ENCODE measurements around the gene CDCA4. TPM values are rescaled to one million over a fixed set of nuclear protein-coding genes. Genes with fewer than 3 reads are reported as not detected.

Gene CDCA4
- total RNA-seq, 1 experiment from 2014 or later, result 39.0 TPM

DNA sequence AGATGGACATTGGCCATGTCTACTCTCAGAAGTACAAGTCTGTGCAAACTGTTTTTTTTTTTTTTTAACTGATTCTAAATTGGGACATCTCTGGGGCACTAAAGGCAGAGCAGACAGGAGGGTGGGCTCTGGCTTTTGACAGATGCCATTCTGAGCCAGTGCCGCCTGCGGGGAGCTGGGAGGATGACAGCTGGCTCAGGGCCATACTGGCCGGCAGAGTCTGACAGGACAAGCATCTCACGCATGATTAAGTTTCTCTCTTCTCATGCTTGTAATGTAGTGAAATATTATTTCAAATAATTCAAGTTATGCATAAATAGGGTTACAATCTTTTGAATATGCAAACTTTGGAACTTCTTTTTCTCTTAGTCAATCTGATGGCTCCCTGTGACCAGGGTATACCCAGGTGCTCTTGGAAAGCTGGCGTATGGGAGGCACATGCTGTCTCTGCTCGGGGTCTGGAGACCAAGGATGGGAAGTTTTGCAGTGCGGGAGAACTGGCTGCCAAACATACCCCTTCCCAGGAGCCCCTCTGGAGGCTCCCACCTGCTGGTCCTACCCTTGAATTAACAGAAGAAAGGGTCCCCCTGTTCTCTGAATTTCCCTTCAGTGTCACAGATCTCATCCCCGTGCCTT, 7.6 kb downstream of the CDCA4 start:
- DNase-seq (ENCODE audit: low read depth), result peak; percentile 29

DNA sequence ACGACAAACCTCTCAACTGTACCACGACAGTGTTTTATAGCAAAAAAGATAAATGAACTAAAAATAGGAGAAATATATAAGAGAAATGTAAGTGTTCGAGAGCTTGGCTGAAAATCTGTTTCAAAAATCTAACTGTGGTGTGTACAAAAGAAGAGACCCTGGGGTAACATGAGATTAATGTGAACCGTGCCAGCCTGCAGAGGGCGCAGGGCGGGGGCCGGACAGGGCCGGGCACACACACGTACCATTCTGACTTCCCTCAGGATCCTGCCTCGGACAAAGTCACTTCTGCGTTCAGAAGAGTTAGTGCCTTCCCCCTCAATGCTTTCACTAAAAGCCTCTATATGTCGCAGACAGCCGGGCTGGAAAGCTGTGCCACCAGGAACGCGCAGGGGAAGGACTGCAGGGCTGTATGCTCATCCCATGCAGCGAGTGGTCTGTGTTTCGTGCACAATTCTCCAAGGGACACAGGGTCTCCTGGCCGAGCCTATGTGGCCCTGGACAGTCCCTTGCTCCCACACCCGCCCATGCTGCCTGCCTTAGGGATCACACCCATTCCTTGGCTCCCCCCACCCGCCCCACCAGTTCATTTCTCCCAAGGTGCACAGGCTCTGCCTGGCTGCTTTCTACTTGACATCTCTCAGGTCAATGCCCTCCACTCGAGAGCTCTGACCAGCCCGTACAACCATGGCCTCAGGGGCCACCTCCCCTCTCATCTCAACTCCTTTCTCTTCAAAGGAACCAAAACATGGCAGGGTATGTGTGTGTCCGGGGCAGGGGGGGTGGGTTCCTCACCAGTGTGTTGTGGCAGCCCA, 8.5 kb downstream of the CDCA4 start:
- no peak for DNase-seq (ENCODE audit: low read depth)

DNA sequence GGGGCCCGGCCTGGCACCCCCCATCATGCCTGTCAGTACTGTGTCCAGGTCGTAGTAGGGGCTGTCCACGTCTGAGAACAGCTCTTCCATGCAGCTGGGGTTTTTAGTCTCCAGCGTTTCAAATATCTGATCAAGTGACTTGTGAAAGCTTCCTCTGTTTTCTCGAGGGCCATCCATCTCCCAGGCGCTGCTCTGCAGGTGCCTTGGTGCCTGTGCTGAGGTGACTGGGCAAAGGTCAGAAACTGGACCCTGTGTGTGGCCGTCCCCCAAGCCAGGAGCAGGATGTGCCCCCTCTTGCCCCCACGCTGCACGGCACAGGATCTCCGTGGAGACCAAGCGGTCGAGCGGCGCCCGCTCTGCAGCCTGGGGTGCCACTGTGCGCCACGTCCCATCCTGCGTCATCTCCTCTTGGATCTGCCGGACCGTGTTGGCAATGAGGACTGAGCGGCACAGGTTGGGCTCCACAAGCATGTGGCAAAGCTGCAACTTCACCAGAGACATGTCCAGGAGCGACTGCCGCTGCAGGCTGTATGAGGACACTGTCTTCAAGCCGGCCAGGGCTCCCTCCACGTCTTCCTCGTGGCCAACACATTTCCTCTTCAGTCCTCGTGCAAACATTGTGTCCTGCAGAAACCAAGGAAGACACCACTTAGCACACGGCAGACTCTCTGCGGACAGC, 9.4 kb downstream of the CDCA4 start:
- DNase-seq (ENCODE audit: low read depth), result no peak

DNA sequence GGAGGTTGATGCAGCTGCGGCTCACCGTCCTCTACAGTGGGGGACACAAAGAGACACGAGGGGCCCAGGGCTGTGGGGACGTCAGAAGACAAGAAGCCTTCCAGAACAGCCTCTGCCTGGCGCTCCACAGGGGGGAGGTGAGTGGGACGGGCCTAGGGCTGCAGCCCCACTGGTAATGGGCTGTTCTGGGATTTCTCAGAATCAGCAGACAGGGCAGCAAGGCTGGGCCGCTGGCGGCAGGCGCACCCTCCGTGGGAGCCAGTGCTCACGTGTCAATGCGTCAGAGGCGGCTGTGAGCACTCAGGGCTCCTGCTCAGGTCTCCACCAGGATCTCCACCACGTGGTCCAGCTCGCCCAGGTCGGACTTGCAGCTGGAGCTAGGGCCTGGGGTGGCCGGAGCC, 10.0 kb downstream of the CDCA4 start:
- DNase-seq (ENCODE audit: low read depth), result no peak

DNA sequence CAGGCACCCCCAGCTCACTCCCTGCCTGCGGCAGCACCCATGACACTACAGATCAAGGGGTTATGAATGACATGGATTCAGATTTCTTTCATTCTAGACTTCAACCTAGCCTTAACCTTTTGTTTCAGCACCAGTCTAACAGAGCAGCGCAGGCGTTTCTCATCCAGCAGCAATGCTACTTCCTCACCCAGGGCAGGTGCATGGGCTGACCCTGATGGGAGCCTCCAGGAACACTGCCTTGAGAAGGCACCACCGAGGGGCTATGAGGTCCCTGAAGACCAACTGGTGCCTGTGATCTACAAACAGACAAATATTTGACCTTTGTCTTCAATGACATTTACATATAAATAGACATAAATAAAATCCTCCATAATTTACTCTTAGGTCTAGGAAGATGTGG, 10.8 kb downstream of the CDCA4 start:
- no peak for DNase-seq (ENCODE audit: low read depth)

DNA sequence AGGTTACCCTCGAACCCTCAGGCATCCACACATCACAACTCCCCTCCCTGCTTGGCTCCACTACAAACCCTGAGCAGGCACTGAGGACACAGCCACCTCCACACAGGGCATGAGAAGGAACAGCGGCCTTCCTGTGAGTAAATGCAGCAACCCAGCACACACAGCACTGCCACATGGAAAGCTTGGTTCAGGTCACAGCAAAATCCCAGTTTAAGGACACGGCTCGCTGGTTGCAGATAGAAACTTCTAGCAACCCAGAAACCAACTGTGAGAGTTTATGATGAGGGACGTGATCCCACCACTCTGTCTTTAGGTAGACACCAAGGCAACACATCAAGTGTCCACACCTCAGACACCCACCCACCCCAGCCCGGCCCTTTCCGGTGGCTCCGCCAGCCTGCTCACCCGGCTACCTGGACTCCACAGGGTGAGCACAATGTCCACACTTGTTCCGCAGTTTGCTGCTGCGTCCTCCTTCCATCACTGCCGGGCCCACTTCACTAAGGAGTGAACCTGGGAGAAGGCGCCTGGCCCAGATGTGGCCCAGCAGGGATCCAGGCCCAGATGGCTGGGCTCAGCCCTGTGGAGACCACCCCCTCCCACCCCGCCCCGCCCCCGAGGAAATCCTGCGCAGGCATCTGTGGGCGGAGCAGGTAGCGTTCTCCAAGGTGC, 13.2 kb downstream of the CDCA4 start:
- DNase-seq (ENCODE audit: low read depth), result no peak

DNA sequence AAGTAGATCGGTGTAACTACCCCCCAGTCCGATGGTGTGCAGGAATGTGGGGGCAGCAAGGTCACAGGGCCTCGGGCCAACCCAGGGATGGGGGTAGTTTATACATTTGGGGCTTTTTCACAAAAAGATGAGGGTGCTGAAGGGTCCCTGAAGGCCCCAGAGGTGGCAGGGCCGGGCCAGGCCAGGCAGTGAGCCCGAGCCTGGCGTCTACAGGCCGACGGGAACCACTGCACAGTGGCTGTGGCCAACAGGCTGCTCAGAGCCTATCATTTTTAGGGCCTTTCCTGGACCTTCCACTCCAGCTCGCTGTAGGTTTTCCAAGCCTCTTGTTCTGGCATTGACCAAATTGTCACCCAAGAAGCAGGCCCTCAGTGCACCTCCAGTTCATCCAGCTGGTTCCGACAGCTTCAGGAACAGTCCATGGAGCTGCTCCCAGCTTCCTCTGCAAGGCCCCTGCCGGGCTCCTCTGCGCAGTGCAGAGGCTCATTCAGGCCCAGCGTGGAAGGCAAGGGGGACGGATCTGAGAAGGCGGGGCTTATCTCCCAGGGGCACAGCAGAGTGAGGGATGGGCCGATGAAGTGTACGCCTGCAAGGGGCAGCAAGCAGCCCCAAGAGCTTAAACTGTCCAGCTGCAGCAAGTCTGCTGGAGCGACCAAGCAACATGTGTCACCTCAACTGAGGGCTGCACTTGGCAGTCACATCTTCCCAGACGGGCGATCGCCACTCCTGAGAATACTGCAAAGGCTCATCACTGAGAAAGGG, 13.9 kb downstream of the CDCA4 start:
- DNase-seq (ENCODE audit: low read depth), result no peak

DNA sequence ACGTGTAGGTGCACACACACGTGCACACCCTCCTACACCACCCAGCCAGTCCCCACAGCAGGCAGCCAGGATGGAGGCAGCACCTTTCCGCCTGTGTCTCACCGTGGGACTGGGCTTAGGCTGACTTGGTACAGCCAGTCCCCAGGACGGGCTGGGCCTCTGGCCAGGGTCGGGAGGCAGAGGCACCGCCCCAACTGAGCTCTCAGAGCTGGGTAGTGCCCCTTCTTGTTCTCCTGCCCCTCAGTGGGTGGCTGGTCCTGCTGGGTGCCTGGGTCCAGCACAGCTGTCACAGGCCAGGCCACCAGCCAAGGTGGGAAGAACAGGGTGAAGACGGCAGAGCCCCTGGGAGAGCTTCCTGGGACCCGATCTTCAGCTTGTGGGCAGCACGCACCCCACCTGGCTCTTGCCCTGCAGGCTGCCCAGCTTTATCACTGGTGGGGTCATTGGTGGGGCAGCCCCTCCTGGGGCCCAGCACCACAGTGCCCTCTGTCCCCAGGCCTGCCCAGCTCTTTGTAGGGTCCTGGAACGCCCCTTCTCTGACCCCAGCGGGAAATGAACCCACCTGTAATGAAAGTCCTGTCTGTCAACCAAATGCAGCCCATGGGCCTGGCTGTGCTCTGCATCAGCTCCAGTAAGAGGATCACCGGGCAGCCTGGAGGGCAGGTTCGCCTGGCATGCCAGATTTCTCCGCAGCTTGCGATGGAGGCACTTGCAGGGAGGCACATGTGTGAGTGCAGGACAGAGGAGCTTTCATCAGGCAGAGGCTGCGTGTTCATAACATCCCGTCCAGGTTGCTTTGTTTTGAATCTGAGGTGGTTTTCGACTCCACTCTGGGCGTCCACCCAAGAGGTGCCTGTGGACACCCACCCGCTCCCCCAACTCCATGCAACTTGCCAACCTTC, 14.7 kb downstream of the CDCA4 start:
- DNase-seq (ENCODE audit: low read depth), result no peak

DNA sequence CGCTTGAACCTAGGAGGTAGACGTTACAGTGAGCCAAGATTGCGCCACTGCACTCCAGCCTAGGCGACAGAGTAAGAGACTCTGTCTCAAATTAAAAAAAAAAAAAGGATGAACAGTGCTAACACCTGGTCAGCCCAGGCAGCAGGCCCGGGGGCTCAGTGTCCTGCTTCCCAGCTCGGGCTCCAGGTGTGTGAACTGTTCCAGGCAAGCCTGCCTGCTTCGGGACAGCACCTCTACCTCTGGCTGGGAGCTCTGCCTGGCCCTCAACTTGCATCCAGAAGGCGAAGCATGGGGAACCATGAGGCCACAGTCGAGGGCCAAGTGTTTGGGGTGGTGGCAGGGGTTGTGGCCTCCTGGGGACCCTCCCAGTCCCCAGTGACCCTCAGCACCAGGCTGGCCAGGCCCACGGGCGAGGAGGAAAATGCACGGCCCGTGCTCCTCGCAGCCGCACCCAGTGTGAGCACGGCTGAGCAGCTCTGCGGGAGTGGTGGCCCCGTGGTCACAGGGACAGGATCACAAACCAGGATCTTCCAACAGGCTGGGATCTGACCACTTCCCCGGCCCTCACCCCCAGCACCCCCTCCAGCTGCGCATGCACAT, 15.5 kb downstream of the CDCA4 start:
- no peak for DNase-seq (ENCODE audit: low read depth)

DNA sequence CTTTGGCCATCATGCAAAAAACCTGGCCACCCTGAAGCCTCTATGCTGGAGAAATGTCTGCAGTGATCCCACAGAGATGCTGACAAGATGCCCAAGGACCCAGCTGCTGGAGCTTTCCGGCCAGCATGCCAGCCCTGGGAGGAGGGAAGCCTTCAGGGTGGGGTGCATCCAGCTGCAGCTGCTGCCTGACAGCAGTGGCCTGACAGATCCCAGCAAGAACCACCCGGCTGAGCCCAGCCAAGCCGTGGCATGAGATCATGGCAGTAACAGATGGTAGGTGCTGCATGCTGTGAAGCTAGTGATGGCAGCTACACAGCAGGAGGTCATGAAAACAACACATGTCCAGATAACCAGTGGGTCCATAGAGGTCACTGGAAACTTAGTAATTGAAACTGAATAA, 21.5 kb downstream of the CDCA4 start:
- no peak for DNase-seq (ENCODE audit: low read depth)

DNA sequence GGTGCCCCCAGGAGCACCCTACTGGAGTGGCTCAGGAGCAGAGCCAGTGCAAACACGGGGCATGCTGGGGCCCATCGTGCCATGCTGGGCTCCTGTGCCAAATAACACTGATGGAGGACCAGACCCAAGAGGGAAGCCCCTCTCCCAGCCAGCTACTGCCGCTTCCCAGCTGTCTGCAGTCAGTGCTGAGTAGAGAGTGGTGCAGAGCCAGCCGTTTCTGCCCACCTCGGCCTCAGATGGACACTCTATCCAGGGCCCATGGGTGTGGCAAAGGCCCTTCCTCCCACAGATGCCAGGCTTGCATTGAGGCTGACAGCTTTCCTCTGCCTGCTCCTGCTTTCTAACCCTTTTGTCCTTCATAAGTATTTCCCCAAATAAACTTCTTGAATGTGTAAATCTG, 22.1 kb downstream of the CDCA4 start:
- no peak for DNase-seq (ENCODE audit: low read depth)

DNA sequence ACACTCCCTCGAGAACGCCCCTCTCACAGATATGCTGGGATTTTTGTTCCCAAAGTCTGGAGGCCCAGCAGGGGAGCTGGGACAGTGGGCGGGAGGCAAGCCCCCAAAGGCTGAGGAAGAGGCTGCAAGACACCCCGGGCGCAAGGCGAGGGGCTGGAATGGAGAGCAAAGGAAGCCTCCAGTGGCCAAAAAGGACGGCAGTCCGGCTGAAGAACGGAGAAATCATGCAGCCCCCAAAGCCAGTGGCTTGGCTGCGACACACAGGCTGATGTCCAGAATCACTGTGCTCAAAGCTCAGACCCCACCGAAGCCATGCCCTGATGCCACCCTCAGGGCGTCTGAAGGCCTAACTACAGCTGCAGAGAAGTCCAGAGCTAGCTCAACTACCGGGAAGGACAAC, 24.4 kb downstream of the CDCA4 start:
- DNase-seq (ENCODE audit: low read depth), result no peak

DNA sequence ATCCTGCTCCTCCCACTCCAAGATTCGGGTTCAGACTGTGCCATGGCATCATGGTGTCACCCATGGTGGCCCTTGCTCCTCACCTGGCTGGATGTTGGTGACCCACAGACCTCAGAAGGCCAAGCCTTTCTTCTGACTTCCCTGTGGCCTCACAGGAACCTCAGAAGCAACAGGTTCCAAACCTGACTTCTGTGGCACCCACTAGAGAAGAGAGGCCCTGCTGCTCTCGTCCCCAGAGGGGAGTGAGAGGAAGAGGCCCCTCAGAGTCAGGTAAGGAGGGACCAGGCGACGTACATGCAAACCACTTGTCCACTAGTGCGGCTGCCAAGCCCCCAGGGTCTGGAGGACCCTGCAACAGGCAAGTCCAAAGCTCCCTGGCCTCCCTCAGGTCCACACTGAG, 24.9 kb downstream of the CDCA4 start:
- DNase-seq (ENCODE audit: low read depth), result no peak

DNA sequence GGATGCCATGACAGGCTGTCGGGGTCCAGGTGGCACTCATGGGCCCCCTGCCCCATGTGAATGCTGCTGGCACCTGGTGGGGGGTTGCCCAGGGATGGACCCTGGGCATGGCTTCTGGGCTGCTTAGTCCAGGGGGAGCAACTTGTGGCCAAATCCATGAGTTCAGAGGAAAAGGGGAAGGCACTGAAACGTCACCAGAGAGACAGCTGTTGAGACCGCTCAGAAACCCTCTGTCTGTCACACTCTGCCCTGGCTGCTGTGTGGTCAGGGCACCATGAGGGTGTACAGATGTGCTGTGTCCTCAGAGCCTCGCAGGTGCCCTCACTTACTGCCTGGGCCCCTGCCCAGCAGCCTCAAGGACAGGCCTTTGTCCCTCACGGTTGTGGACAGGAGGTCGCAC, 25.9 kb downstream of the CDCA4 start:
- DNase-seq (ENCODE audit: low read depth), result no peak

DNA sequence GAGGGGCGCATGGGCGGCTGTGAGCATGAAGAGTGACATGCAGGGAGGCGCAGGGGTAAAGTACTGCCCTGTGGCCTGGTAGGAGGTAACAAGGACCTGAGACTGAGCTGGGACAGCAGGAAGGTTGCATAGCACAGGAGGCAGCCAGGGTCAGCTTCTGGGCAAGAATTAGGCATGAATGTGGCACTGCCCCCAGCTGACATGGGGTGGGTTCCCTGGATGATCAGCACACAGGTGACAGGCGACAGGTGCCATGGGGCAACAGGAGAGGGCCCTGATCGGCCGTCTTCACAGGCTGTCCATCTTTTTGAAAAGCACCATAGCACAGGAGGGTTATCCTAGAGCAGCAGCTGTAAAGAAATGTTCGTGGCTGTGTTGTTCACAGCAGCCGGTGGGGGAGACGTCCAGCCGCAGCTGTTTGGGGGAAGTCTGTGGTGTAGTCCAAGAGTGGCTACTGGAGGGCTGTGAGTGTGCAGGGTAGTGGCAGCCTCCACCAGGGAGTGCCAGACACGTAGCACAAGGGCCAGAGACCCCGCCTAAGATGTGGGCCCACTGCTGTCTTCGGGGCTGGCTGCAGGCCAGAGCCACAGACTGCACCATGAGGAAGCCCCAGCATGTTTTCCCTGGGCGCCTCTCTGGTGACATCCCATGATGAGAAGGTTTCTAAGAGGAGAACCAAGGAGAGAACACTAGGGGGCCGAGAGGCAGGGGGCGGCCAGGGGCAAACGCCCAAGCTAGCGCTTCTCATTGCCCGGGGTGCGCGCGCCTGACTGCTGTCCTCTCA, 26.9 kb downstream of the CDCA4 start:
- no peak for DNase-seq (ENCODE audit: low read depth)

DNA sequence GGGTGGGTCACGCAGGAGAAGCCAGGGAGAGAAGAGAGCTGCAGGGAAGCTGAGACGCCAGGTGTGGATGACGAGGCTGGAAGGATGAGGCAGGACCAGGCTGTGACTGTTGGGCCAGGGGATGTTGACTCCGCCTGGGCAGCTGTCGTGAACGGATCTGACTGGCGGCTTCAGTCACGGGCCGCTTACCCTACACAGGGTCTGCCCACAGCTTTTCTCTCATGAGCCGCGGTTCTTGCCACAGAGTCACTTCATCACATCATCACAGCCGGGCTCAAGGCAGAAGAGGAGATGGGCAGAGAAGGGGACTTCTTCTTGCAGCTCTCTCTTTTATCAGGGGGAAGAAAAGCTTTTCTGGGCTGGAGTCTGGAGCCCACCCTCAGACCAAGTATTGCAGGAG, 27.6 kb downstream of the CDCA4 start:
- no peak for DNase-seq (ENCODE audit: low read depth)

DNA sequence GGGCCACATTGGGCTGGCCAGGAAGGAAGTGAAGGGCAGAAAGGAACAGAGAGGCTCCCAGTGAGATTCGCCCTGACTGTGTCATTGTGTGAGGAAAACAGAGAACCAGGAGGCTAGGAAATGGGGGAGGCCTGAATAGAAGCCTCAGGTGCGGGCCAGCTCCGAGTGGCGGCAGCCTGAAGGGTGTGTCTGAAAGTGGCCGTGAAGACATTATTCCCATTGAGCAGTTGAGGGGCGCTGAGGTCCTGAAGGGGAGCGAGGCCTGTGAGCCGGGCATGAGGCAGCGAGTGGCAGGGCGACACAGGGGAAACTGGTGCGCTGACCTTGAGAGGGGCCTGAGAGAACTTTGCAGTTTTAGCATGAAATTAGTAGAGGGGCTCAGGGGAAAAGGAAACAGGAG, 28.4 kb downstream of the CDCA4 start:
- DNase-seq (ENCODE audit: low read depth), result no peak

DNA sequence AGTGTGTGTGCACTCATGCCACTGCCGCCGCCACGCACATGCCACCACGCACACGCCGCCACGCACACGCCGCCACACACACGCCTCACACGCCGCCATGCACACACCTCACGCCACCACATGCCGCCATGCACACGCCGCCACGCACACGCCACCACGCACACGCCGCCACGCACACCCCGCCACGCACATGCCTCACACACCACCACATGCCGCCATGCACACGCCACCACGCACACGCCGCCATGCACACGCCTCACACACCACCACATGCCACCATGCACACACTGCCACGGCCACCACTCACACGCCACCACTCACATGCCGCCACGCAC, 29.0 kb downstream of the CDCA4 start:
- DNase-seq (ENCODE audit: low read depth), result no peak

DNA sequence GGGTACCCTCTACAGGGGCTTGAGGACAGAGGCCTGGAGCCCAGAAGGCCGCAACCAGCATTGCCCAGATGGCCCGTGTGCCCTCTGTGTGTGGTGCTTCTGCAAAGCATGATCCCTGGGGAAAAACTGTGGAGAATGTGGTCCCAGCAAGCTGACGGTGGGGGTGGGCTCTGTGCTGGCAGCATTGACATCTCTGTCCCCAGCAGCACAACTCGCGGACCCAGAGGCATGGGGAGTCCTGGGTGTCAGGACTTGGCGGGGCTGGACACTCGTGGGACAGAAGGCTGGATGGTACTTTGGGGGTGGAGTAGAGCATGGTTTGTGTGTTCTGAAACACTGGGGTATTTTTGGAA, 31.0 kb downstream of the CDCA4 start:
- no peak for DNase-seq (ENCODE audit: low read depth)

Data from RPMI7951 (cell line).